T-helper 17 cell (primary cell): Measurements from ENCODE around the gene CELF2. TPM values are rescaled to one million over a fixed set of nuclear protein-coding genes. Genes with fewer than 3 reads are reported as not detected.

ENCODE experiments used
- ATAC-seq: fragments of 150-1000 bp; cut with Tn5 transposase; 2 replicates; pipeline ENCODE4 v1.10.0; 2021; ENCODE audit warnings: mild to moderate bottlenecking, moderate library complexity
- DNase-seq, 3 donors: peaks; one replicate each; pipeline versions ENCODE4 v3.0.0 to v3.0.0-alpha.2; 2020 to 2021
- H3K9me3 ChIP-seq: one replicate; pipeline ENCODE4 v1.7.0; 2013; ENCODE audit warnings: low read length, mild to moderate bottlenecking; ENCODE audit not compliant: control insufficient read depth, poor library complexity, severe bottlenecking
- H3K27ac Mint-ChIP-seq: one replicate; pipeline ENCODE4 v1.8.0; 2022; ENCODE audit warnings: mild to moderate bottlenecking, moderate library complexity, mixed read lengths
- H3K27me3 Mint-ChIP-seq: one replicate; pipeline ENCODE4 v1.8.0; 2022; ENCODE audit warnings: mixed read lengths
- H3K36me3 Mint-ChIP-seq: one replicate; pipeline ENCODE4 v1.8.0; 2022; ENCODE audit warnings: low read depth, mixed read lengths
- H3K4me1 Mint-ChIP-seq: one replicate; pipeline ENCODE4 v1.8.0; 2022; ENCODE audit warnings: mild to moderate bottlenecking, mixed read lengths
- H3K4me3 Mint-ChIP-seq: one replicate; pipeline ENCODE4 v1.8.0; 2022; ENCODE audit warnings: mild to moderate bottlenecking, moderate library complexity, mixed read lengths
- total RNA-seq, 4 donors: library from RNA in 2 of 4; stranded (reverse) in 2 of 4; gene quantifications; one replicate each; pipeline ENCODE4 v1.2.3 and lab custom pipeline; 2022 to 2026

Gene CELF2
- total RNA-seq, 2 donors from 2014 or later: 201 to 202 TPM

- ATAC-seq: no peak
- no peak for DNase-seq
- Mint-ChIP-seq H3K27ac (peak overlapping the region; percentile 79), H3K4me1 (peaks cover 37% of the 10 kb centered on the region), H3K27me3 (no peaks in the 10 kb centered on the region), H3K36me3 (peaks cover 14% of the 10 kb centered on the region), H3K4me3 (no peak overlapping the region)
- no peaks in the 10 kb centered on the region for H3K9me3 ChIP-seq
Measured at GRCh38 chr10:11292576-11293302, 275.1 kb downstream of the CELF2 start.

- H3K36me3 Mint-ChIP-seq: peaks cover 16% of the 10 kb centered on the region
- peaks cover 34% of the 10 kb centered on the region for H3K4me1 Mint-ChIP-seq
- no peaks in the 10 kb centered on the region for H3K27me3 Mint-ChIP-seq
- H3K9me3 ChIP-seq: no peaks in the 10 kb centered on the region
- DNase-seq (no peak), ATAC-seq (no peak)
- H3K27ac Mint-ChIP-seq: peak overlapping the region; percentile 79
- H3K4me3 Mint-ChIP-seq: no peak overlapping the region
Measured at GRCh38 chr10:11293332-11293731, 275.7 kb downstream of the CELF2 start.

DNA sequence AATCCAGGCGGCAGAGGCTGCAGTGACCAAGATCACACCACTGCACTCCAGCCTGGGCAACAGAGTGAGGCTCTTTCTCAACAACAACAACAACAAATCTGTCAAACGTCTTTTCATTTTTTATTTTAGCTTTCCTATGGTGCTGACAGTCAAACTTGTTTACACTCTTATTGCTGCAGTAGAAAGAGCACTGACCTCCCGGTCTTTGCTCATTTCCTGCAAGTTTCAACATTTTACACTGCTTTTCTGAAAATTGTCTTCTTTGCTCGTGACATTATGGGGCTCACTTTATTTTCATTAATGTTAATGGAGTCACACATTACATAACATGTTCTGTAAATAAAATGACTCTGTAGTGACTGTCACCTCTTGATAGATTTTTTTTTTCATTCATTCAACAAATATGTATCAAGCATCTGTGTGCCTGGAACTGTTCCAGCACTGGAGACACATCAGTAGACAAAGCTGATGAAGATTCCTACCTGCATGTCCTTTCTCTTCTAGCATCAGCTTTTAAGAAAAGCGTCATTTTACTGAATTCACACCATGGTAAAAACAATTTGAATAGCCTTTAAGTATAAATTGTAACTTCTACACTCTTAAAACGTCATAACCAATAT lies 277.3 kb downstream of the CELF2 start:
- DNase-seq (no peak), ATAC-seq (no peak)
- peaks cover 14% of the 10 kb centered on the region for H3K36me3 Mint-ChIP-seq
- H3K27ac Mint-ChIP-seq: peak overlapping the region; percentile 79
- H3K4me1 Mint-ChIP-seq: peaks cover 33% of the 10 kb centered on the region
- H3K4me3 Mint-ChIP-seq: no peak overlapping the region
- H3K27me3 Mint-ChIP-seq: no peaks in the 10 kb centered on the region
- H3K9me3 ChIP-seq: no peaks in the 10 kb centered on the region

DNA sequence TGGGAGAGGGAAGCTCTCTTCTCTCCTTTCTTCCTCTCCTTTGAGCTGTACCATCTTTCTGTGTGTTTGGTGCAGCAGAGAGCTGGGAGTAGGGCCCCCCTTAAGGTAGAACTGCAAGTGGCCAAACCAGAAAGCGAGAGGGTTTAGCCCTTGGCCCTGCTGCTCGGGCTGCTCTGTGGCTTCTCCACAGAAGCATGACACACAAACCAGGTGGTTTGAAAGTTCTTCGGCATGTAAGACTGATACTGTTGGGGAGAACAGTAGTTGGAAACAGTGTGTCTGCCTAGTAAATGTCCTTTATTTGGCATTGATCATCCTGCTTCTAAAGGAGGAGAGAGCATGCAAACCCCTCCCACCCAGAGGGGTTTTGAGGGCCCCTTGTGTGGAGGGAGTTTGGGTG lies 277.8 kb downstream of the CELF2 start:
- no peaks in the 10 kb centered on the region for H3K27me3 Mint-ChIP-seq
- H3K4me1 Mint-ChIP-seq: peaks cover 31% of the 10 kb centered on the region
- H3K36me3 Mint-ChIP-seq: peaks cover 14% of the 10 kb centered on the region
- H3K27ac Mint-ChIP-seq: peak overlapping the region; percentile 79
- H3K4me3 Mint-ChIP-seq: no peak overlapping the region
- DNase-seq (no peak), ATAC-seq (no peak)
- no peaks in the 10 kb centered on the region for H3K9me3 ChIP-seq

DNA sequence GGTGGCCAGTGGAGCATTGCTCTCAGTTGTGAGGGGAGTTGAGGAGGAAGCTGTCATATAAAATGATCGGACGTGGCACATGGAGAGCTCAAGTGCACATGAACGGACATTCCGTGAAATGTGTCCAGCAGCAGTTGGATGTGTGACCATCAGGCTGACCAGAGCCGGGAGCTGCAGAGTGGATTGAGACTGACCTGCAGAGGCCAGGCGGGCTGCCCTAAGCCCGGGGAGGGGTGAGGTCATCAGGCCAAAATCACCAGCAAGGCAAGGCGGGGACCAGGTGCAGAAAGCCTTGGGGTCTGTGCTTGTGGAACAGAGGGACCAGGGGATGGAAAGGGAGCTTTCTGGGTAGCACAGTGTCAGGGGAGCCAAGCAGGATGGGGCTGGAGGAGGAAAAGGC lies 279.5 kb downstream of the CELF2 start:
- no peak overlapping the region for H3K4me3 Mint-ChIP-seq
- ATAC-seq: no peak
- no peaks in the 10 kb centered on the region for H3K27me3 Mint-ChIP-seq
- H3K27ac Mint-ChIP-seq: peak overlapping the region; percentile 72
- peaks cover 22% of the 10 kb centered on the region for H3K36me3 Mint-ChIP-seq
- H3K9me3 ChIP-seq: no peaks in the 10 kb centered on the region
- no peak for DNase-seq
- peaks cover 31% of the 10 kb centered on the region for H3K4me1 Mint-ChIP-seq

DNA sequence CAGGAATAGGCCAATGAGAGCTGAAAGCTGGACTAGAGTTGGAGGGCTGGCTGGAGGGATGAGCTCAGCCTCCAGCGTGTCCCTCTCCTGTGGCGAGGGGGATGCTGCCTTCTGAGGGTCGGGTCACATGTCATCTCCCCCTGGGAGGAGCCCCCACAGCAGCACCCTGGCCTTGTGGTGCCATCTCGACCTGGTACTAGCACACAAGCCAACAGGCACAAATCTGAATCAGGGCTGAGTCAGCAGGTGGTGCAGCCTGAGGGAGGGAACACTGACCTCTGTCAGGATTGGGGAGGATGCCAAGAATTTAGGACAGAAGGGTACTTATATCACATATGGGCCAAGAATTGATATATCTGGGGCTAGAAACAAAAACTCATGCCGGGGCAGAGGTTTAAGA lies 280.4 kb downstream of the CELF2 start:
- Mint-ChIP-seq H3K4me1 (peaks cover 26% of the 10 kb centered on the region), H3K4me3 (no peak overlapping the region), H3K36me3 (peaks cover 24% of the 10 kb centered on the region), H3K27me3 (no peaks in the 10 kb centered on the region), H3K27ac (peak overlapping the region; percentile 72)
- no peaks in the 10 kb centered on the region for H3K9me3 ChIP-seq
- DNase-seq: no peak
- no peak for ATAC-seq

GRCh38 chr10:11299125-11299524 lies 281.5 kb downstream of the CELF2 start:
- peaks cover 28% of the 10 kb centered on the region for H3K36me3 Mint-ChIP-seq
- H3K4me1 Mint-ChIP-seq: peaks cover 19% of the 10 kb centered on the region
- H3K27me3 Mint-ChIP-seq: no peaks in the 10 kb centered on the region
- H3K9me3 ChIP-seq: no peaks in the 10 kb centered on the region
- no peak overlapping the region for H3K4me3 Mint-ChIP-seq
- DNase-seq (no peak), ATAC-seq (no peak)
- H3K27ac Mint-ChIP-seq: peak overlapping the region; percentile 34

DNA sequence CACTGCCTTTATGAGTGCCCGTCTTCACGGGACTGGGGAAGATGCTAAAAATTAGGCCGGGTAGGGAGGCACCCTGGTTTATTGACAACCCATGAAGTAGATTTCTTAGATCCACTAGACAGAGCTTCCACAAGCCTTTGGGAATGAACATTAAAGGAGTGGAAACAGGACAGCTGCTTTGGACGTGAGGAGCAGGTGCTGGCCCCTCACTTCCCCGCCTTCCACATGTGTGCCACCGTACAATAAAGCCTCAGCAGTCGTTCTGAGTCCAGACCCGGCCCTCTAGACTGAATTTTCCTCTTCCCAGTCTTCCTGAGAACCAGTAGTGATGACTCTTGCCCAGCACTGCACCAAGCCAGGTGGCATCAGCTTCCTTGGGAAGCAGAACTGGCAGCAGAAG lies 282.4 kb downstream of the CELF2 start:
- Mint-ChIP-seq H3K4me3 (no peak overlapping the region), H3K27ac (peak overlapping the region; percentile 34), H3K27me3 (no peaks in the 10 kb centered on the region), H3K36me3 (peaks cover 31% of the 10 kb centered on the region), H3K4me1 (peaks cover 20% of the 10 kb centered on the region)
- ATAC-seq: no peak
- DNase-seq: no peak
- H3K9me3 ChIP-seq: no peaks in the 10 kb centered on the region

GRCh38 chr10:11300563-11300962 lies 282.9 kb downstream of the CELF2 start:
- Mint-ChIP-seq H3K27ac (peak overlapping the region; percentile 32), H3K27me3 (no peaks in the 10 kb centered on the region), H3K4me3 (no peak overlapping the region), H3K4me1 (peaks cover 18% of the 10 kb centered on the region), H3K36me3 (peaks cover 31% of the 10 kb centered on the region)
- ATAC-seq (no peak), DNase-seq (no peak)
- H3K9me3 ChIP-seq: peaks cover 3% of the 10 kb centered on the region

DNA sequence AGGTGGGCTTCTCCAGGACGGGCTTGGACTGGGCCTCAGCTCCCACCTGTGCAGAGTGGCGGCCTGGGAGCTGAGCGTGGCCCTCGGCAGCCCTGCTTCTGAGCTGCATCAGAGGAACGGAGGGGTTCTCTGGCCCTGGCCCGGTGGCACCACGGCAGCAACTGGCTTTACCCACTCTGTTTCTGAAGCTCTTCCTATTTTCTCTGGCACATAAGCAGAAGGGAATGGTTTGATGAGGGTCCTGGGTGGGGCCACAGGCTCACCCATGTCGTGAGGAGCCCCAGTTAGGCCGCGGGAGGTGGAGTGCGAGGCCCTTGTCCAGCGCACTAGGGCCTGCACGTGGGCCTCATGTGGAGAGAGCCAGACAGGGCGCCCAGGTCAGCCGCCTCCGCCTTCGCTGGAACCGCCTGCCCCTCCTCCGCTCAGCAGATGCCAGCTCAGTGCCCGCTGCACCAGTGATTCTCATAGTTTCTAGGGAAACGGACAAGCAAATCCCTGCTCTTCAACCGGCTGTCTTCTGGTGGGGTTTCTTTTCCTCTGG lies 284.0 kb downstream of the CELF2 start:
- DNase-seq: no peak
- no peak for ATAC-seq
- H3K27ac Mint-ChIP-seq: peak overlapping the region; percentile 71
- peaks cover 3% of the 10 kb centered on the region for H3K9me3 ChIP-seq
- no peaks in the 10 kb centered on the region for H3K27me3 Mint-ChIP-seq
- H3K4me1 Mint-ChIP-seq: peaks cover 16% of the 10 kb centered on the region
- H3K36me3 Mint-ChIP-seq: peaks cover 29% of the 10 kb centered on the region
- no peak overlapping the region for H3K4me3 Mint-ChIP-seq

- Mint-ChIP-seq H3K36me3 (peaks cover 24% of the 10 kb centered on the region), H3K27ac (peak overlapping the region; percentile 71), H3K4me3 (peak overlapping the region; percentile 5), H3K4me1 (peaks cover 10% of the 10 kb centered on the region), H3K27me3 (no peaks in the 10 kb centered on the region)
- DNase-seq (no peak), ATAC-seq (no peak)
- H3K9me3 ChIP-seq: peaks cover 6% of the 10 kb centered on the region
Measured at GRCh38 chr10:11302181-11302580, 284.5 kb downstream of the CELF2 start.

GRCh38 chr10:11303361-11304170 lies 285.9 kb downstream of the CELF2 start:
- DNase-seq: no peak
- no peak for ATAC-seq
- peak overlapping the region; percentile 53 for H3K27ac Mint-ChIP-seq
- H3K4me1 Mint-ChIP-seq: peaks cover 12% of the 10 kb centered on the region
- H3K36me3 Mint-ChIP-seq: peaks cover 20% of the 10 kb centered on the region
- peaks cover 14% of the 10 kb centered on the region for H3K9me3 ChIP-seq
- H3K27me3 Mint-ChIP-seq: no peaks in the 10 kb centered on the region
- no peak overlapping the region for H3K4me3 Mint-ChIP-seq

DNA sequence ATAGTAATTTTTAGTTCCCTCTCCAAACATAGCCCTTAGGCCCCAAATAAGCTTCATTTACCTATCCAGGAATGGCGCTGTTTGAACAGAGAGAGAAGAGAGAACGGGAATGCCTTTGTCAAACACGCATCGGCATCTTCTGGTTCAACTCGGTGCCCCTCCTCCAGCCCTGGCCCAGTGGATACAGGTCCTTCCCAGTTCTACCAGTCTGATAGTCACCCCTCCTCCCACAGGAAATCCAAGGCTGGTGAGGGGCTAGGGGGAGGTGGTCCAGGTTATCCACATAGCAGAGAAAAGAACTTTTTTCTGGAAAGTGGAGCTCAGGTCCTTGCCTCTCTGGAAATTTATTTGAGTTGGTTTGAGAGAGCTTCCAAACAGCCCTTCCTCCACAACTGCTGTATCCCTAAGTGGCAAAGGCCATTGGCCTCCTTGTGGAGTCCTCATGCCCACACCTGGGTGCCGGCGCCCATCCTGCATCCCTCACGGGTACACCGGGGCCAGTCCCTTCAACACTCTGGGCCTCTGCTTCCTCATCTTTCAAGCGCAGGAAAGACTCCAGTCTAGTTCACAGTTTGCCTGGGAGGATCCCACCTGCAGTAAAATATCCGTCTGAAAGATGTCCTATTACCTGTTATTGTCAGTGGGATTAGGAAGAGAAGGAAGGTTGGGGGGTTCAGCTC lies 287.4 kb downstream of the CELF2 start:
- peaks cover 27% of the 10 kb centered on the region for H3K36me3 Mint-ChIP-seq
- ATAC-seq (no peak), DNase-seq (no peak)
- peak overlapping the region; percentile 53 for H3K27ac Mint-ChIP-seq
- H3K4me1 Mint-ChIP-seq: peaks cover 19% of the 10 kb centered on the region
- H3K27me3 Mint-ChIP-seq: no peaks in the 10 kb centered on the region
- no peak overlapping the region for H3K4me3 Mint-ChIP-seq
- peaks cover 14% of the 10 kb centered on the region for H3K9me3 ChIP-seq
